ENCODE results near the gene TEAD1.

The TEAD1 gene

GRCh38 chr11:12687740-12688139 is 13.5 kb downstream of the TEAD1 start:
- DNase-seq, result no peak

GRCh38 chr11:12689029-12689755 is 15.0 kb downstream of the TEAD1 start:
- DNase-seq, result no peak

- DNase-seq, result no peak
Measured at GRCh38 chr11:12690663-12691062, 16.4 kb downstream of the TEAD1 start.

DNA sequence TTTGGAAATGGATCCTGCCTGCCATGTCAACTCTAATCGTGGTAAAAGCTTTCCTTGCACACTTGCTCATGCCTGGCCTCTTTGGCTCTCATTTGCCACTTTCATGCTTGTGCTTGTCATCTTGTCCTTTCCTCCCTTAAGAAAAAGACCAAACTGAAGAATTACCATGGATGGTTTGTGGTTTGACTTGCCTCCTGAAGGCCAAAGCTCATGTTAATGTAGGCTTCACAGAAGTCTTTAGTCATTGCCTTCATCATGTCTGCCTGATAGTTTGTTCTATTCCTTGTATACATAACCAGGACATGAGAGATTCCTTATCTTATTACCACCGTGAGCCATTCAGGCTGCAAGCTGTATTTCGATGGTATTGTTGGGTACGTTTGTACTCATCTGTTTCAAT is 17.3 kb downstream of the TEAD1 start:
- DNase-seq, result peak; percentile 74

- DNase-seq, result peak; percentile 95
Measured at GRCh38 chr11:12692229-12693075, 18.2 kb downstream of the TEAD1 start.

DNA sequence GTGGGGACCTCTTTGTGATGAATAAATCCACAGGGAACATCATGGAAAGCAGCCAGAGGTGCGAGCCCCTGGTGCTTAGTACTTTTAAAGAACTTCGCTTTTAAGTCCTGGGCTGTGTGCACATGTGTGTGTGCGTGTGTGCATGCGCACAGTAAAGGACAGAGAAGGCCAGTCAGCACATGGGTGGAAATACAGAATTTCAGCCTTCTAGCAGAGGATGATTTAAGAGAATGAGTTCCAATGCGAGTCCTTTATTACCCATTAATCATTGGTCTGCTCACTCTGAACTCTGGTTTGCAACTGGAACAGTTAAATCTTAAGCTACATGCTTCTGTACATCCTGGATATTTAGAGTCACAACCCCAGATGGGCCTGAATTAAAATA is 18.9 kb downstream of the TEAD1 start:
- DNase-seq, result no peak

GRCh38 chr11:12693479-12694182 is 19.4 kb downstream of the TEAD1 start:
- peak; percentile 97 for DNase-seq

DNA sequence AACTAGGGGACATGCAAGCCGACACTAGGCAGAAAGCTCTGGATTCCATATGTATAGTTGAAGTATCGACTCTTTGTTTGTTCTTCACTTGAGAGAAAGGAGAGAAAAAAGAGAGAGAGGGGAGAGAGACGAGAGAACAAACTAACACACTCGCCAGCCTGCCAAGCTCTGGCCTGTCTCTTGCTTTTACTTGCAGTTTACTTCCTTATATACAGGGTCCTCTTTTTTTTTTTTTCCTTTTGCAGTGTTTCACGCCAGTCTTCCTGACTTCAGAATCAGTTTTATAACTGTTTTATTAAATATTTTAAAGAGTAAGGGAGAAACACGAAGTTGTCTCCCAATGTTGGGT is 19.9 kb downstream of the TEAD1 start:
- DNase-seq, result no peak

DNA sequence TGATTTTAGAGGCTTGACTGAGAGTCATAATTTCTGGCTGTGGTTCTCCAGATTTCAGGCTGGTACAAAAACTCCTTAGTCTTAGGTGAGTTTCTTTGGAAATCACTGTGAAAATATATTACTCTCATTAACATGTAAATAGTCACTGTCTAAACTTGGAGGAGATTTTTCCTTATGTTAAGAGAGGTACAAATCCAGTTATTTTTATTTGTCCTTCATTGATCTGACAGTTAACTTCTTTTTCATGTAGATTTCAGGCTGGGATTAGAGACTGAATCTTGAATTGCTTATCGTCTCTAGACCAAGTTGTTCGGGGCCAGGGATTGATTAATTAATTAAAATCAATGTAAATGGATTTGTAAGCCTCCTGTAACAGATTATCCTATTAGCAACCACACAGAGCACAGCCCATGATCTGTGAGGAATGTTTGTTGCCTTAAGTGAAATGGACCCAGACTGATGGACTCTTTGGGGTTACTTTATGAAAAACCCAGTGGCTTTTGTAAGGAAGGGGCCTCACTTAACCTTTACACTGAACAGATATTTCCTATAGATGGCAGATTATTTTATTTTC is 21.1 kb downstream of the TEAD1 start:
- no peak for DNase-seq

DNA sequence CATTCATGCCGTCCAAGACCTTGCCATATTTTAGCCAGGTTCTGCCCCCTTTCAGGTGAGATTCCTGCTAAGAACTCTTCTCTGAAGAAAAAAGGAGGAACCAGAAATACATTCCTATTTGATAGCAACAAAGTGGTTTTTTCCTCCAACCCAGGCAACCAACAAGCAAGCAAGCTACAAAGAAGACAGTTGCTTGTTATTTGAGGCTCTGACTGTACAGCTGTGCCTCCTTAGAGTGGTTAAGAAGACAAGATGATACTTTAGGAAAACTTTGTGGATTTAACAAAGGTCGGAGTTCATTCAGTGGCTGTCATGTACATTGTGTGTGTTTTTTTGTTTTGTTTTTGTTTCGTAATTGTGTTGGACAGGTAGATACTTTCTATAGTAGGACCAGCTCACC is 21.7 kb downstream of the TEAD1 start:
- DNase-seq, result no peak

GRCh38 chr11:12696911-12697581 is 22.8 kb downstream of the TEAD1 start:
- no peak for DNase-seq

DNA sequence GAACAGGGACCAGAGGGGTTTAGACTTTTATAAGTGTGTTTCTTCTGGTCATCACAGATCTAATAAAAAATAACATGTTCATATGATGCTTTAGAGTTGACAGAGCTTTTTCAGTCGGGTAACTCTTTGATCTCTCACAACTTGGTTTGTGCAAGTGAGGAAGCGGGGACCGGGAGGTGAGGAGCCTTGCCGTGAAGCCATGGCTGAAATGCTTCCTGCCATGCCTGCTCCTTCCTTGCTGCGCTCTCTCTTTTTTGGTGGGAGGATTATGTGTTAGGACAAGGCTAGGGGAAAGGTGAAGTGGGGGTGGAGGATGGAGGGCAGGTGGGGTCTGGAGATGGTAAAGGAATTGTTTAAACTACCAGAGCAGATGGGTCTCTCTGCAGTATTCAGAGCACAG is 23.8 kb downstream of the TEAD1 start:
- DNase-seq, result no peak

- no peak for DNase-seq
Measured at GRCh38 chr11:12701811-12702592, 27.8 kb downstream of the TEAD1 start.

DNA sequence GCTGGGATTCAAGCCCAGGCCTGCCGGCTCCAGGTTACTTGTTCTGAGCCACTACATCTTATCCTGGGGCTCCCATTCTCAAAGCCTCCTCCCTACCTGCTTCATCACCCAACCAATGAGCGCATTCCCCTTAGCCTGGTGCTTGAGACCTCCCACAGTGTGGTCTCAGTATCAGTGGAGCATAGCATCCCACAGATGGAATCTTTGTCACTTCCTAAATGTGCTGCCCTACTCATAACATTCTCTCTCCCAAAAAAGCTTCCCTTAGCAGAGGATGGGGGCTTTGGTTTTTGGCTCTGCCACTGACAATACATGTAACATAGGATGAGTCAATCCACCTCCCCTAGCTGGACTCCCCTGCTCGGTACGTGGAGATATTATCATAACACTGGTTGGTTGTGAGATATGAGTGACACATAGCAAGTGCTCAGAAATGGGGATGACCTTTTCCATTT is 28.8 kb downstream of the TEAD1 start:
- DNase-seq, result peak; percentile 66

DNA sequence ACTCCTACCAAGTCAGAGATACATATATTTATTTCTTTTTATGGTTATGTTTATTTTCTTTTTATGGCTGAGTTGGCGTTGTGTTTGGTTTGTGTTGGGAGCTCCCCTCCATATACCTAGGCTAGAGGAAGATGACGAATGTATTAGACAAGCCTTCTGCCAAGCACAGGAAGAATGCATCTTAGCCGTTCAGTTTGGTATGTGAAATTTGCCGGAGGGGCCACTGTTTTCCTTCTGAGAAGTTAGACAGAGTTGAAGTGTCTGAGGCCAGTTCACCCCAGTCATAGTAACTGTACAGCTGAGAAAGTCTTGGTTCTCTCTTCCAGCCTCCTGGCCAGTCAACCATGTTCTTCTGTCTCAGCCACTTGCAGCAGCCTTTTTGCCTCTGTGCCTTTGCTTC is 29.8 kb downstream of the TEAD1 start:
- DNase-seq, result peak; percentile 98

DNA sequence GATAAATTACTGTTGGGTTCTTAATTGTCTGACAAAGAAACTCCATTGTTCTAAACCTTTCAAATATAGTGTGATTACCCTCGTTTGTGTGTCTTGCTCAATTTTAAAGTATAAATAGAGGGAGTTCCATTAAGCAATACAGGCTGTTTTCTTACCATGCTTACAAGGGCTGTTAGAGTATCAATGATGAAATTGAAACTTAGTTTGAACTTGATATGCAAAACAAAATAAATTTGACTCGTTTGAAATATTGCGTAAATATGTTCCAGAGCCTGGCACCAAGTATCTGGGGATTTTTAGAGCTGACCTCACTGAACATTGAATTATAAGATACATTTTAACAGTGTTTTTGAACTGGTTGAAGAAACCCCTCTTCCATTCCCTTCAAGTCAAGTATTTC is 31.7 kb downstream of the TEAD1 start:
- DNase-seq, result no peak

DNA sequence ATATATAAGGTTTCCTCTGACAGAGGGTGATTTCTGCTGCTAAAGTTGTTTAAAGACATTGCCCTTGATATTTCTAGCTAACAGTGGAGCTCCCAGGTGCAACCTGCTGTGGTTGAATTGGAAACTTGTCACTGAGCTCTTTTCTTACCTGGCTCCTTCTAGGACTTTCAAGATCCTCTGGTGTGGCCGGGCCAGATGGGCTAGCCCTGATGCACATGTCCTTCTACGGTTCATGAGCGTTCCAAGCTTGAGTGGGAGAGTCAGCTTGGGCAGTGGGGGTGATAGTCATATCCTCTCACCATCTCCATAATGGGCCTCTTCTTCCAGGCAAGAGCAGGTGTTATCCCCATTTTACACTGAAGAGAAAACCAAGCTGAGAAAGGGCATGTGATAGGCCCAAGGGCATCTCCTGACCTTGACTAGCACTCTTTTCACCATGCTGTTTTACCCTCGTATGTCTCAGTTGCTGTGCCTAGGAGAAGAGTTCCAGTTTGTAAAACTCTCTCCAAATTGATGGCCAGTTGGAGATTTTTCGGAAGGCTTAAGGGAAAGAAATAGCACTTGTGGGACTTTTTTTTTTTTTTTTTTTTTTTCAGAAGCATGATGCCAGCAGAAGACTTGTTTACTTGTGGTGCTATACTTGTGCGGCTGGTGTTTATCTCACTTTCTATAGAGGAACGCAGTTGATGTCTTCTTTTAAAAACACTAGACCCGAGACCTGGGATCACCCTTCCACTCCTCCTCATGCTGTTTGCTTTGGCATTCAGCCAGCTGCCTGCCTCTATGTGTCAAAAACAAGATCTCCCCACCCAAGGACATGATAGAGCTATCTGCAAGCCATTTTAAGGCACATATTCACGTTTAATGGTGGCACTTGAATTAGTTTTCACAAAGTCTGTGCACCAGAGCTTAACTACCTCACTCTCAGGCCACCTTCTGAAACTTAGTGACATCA is 32.6 kb downstream of the TEAD1 start:
- DNase-seq, result no peak

GRCh38 chr11:12707500-12707880 is 33.3 kb downstream of the TEAD1 start:
- no peak for DNase-seq

DNA sequence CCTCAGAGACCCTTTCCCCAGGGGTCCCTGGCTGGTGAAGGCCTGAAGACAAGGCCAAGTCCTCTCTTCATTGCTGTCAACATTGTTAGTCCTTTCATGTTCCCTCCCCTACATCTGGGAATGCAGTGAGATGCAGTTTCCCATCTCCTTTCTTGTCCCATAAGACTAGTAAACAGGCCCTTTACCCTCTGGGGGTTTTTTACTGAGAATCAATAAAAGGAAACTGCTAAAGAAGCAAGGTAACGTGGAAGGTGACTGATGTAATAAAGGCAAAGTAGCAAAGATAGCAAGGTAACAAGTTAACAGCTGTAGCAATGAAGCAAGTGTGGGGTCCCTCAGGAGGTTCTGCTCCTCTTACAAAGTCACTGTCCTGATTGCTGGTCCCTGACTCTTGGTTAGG is 37.3 kb downstream of the TEAD1 start:
- DNase-seq, result no peak

- no peak for DNase-seq
Measured at GRCh38 chr11:12712132-12712531, 37.9 kb downstream of the TEAD1 start.

DNA sequence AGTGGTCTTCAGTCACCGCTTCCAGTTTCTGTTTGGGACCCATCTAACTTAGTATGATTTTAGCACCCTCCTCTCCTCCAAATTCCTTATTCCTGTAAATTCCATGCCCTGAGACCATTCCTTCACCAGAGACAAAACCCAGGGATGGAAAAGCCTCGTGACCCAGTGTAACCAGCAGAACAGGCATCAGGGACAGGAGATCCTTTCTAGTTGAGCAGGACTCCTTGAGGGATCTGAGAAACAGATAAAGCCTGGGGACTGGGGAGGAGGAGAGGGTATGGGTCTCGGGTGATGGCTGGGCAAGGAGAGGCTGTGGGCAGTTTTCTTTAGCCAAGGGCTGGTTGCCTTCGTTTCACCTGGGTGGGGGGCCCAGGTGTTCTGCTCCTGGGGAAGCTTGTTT is 40.9 kb downstream of the TEAD1 start:
- DNase-seq, result no peak
